HPDE6-E6E7 (cell line): ENCODE results near the gene AGXT.
"Not testable (repeated sequence)": the region's sequence is repeated elsewhere in the genome, so short reads cannot be mapped to it uniquely, and the experiment has no call there.

Experiments used
- DNase-seq: peaks from one replicate; pipeline ENCODE4 v3.0.0; 2011; ENCODE audit warnings: missing footprints; ENCODE audit errors: extremely low spot score

AGXT gene

DNA sequence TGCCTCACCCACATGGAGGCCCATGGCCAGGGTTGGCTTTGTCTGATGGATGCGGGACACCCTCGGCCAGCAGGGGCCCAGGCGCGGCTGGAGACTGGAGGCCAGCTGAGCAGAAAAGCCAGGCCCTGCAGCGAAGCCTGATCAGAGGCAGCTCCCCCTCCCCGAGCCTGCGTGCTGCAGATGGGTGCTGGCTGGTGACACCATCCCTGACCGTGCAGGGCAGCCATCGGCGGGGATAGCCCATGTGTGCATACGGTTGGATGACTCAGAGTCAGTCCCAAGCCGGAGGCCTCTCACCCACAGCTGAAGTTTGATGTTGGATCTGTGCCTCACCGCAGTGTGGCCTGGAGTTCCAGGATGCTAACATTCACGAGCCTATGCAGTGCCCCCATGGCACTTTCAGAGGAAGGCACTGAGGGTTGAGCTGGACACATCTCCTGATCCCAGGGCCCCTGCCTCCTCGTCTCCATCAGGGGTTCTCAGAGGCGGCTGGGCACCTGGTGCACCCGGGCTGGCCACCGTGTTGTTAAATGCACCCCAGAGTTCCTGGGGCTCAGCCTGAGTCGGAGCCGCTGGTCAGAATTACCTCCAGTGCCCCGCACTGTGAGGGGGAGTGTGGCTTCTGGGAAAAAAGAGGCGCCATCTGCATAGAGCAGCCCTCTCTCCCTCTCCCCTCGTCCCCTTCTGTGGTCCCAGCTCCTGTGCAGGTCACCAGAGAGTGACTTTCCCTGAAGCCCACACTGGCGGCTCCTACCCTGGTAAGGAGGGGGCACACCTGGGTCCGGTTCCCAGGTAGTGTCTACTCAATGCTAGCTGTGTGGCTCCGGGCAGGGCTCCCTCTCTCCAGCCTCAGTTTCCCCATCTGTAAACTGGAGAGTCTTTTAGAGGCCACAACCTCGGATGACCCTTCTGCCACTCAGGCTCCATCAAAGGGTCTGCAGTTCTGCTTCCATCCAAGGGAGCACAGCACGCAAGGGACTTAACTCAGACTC lies 29.2 kb upstream of the AGXT start:
- DNase-seq: no peak

DNA sequence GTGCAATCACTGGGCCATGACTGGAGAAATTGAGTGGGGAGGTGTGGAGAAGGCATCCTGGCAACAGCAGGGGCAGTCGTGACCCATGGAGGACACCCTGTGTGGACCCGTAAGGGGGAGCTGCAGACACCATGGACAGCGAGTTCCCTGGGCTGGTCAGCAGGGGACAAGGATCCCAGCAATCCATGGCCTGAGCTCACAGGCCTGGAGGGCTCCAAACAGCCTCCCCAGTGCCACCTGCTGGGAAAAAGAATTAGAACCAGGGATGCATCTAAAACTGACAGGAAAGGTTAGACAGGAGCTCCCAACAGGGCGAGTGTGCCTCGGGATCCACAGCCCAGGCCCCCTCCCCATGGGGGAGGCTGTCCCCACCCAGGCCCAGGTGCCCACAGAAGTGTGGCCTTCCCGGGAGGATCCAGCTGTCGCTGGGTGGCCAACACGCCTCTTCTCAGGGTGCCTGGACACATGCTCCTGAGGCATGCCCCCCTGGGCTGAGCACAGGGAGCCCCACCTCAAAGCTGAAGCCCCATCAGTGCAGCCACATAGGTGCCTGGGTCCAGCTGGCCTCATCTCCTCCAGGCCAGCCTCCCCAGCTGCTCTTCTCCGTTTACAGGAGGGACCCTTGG lies 28.1 kb upstream of the AGXT start:
- peak; percentile 59 for DNase-seq

DNA sequence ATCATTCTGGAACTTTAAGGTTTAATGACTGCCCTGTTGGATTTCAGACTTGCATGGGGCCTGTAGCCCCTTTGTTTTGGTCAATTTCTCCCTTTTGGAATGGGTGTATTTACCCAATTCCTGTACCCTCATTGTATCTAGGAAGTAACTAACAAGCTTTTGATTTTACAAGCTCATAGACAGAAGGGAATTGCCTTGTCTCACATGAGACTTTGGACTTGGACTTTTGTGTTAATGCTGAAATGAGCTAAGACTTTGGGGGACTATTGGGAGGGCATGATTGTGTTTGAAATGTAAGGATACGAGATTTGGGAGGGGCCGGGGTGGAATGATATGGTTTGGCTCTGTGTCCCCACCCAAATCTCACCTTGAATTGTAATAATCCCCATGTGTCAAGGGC lies 22.3 kb upstream of the AGXT start:
- DNase-seq: not testable (repeated sequence)

DNA sequence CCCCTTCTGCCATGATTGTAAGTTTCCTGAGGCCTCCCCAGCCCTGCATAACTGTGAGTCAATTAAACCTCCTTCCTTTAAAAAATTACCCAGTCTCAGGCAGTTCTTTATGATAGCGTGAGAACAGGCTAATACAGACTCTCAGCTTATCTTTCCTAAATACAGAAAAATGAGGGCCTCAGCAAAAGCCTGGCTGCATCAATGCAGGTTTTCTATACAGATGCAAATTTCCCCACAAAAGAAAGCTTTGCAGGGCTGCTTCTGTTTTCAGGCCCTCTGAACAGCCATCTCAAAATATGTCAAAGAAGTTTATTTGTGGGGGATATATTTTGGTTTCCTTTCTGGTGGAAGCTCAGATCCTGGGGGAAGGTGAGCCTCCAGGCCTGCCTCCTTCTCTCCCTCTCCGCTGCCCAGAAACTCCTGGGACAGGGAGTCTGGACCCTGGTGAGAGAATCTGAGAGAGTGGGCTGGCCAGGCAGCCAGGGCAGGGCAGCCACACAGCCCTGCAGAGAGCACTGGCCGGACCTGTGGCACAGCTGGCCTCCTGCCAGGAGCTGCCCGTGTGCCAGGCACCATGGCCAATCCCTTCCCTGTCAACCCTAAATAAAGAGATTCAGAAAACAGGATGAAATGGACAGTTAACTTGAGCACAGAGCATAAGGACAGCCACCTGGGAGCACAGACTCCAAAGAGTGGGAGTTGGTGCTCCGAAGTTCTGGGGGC lies 21.6 kb upstream of the AGXT start:
- DNase-seq: no peak

DNA sequence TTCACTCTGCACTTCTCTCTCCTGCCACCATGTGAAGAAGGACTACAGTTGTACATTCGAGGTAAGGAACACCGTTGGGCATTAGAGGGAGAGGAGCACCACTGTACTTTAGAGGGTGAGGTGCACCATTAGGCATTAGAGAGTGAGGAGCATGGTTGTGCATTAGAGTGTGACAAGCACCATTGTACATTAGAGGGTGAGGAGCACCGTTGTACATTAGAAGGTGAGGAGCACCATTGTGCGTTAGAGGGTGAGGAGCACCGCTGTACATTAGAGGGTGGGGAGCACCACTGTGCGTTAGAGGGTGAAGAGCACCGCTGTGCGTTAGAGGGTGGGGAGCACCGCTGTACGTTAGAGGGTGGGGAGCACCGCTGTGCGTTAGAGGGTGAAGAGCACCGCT lies 20.8 kb upstream of the AGXT start:
- DNase-seq: no peak

DNA sequence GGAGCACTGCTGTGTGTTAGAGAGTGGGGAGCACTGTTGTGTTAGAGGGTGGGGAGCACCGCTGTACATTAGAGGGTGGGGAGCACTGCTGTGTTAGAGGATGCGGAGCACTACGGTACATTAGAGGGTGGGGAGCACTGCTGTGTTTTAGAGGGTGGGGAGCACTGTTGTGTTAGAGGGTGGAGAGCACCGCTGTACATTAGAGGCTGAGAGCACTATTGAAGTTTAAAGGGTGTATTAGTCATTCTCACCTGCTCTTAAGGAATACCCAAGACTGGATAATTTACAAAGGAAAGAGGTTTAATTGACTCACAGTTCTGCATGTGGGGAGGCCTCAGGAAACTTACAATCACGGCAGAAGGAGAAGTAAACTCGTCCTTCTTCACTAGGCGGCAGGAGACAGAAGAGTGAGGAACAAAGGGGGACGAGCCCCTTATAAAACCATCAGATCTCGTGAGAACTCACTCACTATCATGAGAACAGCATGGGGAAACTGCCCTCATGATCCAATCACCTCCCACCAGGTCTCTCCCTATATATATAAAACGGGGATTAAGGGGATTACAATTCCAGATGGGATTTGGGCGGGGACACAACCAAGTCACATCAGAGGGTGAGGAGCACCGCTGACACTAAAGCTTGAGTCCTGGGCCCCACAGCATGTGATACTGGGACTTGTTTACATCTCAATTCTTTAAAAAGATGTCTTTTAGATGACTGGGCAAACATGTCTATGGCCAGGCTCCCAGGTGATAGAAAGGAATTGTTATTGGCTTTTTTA lies 19.5 kb upstream of the AGXT start:
- no peak for DNase-seq

DNA sequence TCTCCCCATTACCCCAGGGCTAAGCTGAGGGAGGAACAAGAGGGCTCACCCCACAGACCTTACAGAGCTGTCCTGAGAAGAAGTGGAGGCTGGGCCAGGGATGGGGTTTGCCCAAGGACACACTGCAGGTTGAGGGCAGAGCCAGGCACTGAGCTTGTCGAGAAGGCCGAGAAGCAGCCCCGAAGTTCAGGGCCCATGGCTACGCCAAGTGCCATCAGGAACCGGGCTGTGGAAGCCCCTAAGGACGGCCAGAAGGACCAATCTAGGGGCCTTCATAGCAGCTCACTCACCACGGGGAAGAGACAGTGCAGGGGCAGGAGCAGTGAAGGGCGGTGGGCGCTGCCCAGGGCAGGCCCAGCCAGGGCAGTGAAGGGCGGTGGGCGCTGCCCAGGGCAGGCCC lies 18.6 kb upstream of the AGXT start:
- DNase-seq: no peak

DNA sequence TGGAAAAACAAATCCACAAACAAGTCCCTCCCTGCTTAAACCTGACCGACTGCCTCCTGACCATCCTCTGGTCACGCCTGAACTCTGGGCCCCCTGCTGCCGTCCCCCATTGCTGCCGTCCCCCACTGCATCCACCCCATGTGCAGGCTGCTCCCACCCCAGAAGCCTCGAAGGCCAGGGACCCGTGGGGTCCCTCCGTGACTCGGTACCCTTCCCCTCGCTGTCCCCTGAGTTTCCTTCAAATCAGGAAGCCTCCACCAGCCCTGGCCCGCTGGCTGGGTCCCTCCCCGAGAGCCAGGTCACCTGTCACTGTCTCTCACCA lies 17.9 kb upstream of the AGXT start:
- no peak for DNase-seq

DNA sequence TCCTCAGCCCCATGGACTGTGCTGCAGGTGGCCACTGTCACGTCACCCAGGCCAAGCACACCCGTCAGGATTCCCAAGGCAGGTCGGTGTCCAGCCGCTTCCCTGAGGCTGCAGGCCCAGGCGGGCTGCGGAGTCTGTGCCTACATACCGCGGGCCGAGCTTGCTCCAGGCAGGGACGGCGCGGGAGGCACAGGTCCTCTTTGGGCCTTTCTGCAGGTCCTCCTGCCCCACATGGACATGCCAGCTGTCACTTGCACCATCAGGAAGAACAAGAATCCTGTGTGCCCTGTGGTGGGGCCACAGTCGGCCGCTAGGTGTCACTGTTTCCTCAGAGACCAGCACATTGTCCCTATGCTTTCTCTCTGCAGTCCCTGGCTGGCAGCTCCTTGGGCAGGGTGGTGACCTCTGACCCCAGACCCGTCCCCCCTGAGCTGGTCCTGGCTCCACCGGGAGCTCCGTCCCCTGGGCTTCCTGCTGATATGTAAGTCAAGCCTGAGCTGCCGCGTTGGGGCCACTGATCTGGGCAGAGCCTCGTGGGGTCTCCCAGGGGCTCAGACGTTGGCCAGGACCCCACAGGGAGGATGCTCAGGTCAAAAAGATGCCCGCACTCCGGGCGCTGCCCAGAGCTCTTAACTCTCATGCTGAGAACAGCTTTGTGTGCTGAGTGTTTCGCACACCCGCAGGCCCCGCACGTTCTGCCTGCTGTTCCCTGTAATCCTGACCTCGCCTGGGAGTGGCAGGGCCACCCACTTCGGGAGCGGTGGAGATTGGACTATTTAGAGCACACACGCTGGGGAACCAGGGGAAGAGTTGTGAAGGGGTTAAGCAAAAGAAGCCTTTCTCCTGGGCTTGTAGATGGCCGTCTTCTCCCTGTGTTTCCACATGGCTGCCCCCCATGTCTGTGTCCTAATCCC lies 17.3 kb upstream of the AGXT start:
- DNase-seq: peak; percentile 89

DNA sequence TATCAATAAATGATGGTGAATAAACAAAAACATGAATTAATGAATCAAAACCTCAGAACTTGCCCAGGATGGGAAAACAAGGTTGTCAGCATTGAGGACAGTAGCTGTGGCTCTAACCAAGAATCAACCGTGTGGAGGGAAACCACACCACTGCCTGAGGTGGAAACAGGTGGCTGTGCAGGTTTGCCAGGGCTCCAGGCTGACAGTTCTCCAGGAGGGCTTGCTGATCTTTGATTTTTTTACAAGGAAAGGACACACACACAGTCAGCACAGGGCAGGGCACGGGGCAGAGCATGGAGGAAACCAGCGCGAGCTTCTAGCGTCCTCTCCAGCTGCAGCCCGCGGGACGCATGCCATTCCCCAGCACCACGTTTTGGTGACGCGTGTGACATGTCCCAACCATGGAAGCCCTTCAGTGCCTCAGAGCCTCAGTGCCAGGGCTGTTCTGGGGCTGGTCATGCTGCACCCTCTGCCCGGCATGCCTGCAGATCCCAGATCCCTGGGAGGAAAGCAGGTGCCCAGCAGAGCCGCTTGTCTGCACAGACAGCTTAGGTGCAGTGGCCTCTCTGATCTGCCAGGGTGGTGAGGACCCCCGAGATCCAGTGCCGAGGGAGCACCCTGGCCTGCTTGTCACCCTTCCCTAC lies 15.8 kb upstream of the AGXT start:
- no peak for DNase-seq

DNA sequence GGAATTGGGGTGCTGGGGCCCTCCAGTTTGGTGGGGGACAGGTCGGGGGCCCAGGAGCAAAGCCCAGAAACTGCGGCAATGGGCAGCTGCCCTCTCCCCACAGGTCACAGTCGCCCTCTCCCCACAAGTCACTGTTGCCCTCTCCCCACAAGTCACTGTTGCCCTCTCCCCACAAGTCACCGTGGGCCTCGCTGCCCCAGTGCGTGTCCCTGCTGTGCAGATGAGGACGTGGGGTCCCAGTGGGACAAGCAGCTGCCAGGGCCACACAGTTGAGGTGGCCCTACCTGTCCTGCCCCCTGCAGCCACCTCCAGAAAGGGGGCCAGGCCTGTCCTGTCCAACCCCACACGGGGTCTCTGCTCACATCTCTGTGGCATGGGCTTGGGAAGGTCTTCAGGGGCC lies 13.0 kb upstream of the AGXT start:
- no peak for DNase-seq

DNA sequence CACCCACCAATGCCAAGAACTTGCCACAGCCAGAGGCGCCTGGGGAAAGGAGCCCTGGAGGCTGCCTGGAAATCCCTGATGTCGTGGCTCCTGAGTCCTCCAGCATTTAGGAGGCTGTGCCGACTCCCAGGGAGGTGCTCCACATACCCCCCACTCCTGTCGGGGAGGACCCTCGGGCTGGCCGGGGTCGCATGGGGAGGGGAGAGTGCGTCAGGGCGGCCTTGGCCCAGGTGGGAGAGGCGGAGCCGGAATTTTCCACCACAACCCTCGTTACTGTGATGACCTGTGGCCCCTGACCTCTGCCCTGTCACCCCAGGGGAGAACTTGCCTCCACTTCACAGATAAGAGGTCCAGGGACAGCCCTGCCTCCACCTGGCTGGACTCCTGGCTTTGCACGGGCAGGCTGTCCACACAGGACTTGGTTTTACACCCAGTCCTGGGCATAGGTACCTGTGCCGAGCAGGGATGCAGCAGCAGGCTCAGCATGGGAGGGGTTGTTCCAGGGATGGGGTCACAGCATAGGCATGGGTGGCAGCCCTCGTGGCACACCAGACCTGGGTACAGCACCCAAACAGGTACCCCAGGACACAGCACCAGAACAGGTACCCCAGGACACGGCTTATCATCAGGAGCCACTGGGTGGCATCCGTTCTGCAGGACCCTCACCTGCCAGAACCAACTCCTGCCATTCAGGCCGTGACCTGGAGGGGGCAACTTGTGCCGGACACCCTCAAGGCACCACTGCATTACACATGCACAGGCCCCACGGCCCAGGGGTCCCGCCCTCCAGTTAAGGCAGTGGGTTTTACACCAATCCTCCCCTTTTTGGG lies 12.3 kb upstream of the AGXT start:
- peak; percentile 17 for DNase-seq

DNA sequence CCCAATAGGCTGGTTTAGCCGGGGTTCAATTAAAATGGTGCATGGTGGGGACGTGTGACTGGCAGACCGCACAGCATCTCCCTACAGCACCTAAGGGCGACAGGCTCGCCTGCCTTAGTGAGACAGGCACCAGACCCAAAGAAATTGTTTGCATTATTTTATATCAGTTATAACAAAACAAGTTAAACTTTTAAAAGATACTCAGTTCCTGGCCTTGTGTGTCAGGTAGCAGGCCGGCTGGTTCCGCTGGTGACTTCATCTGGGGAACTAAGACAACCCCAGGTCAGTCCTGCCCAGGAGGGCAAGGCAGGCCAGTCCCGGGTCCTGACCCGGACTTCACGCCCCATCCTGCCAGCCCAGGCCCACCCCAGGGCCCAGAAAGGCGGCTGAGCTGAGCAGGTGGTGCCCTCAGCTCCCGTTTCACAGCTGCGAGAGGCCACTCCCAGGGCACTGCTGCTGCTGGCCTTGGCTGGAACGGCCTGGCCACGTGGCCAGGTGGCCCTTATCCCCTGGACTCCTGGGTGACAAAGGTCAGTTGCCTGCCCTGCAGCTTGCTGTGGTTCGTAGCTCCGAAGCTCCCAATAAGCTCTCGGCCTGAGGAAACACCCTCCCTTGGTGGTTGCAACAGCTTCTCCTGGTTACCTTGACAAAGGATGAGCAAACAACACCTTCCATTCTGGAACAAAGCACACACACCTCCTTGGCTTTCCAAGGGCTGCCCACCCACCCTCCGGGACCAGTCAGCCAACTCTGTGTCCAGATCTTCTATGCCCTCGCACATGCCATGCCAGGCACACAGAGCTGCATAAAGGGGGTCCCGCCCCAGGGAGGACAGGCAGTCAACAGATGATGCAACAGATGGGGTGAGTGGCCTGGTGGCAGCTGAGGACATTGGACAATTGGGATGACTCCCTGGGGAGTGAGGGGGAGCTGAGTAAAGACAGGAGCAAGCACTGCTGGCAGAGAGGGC lies 11.3 kb upstream of the AGXT start:
- no peak for DNase-seq

DNA sequence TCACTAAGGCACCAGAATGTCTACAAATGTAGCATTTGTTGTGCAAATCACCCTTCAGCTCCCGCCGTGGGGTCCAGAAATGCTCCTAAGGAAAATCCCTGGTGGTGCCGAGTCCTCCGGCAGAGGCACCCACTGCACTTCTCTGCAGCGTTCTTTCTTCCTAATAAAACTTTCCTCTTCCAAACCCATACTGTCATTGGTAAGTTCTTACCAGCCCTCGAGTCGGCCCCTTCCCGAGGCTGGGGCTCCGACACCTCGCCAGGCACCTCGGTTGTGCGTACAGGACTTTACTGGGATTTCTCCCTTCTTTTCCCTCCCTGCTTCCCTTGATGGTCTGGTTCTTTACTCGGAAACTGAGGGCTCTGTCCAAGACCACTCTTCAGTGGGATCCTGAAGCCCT lies 10.3 kb upstream of the AGXT start:
- DNase-seq: no peak

DNA sequence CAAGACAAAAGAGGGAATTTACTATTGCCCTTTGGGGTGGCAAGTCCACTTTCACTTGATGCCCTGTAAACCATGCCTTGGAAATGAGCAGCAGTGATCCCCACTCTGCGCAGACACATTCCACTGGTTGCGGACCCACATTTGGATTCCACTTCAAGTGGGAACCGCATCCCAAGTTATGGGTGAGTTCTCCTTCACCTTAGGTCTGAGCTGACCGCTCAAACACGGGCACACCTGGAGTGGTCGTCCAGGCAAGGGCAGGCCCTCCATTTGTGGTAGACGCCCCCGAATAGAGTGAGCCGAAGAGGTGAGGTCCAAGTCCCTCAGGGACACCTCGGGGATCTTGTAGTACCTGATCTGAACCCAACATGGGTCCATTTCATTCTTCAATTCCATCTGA lies 9.8 kb upstream of the AGXT start:
- no peak for DNase-seq

DNA sequence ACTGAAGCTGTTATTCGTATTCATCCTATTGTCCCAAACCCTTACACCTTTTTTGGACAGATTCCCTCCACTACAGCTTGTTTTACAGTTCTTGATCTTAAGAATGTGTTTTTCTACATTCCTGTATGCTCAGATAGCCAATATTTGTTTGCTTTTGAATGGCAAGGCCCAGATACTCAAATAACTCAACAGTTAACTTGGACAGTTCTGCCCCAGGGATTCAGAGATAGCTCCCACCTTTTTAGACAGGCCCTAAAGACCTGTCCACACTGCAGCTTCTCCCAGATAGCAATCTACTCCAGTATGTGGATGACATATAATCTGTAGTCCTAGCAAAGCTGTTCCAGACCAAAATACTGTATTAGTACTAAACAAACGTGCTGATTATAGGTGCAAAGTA lies 7.1 kb upstream of the AGXT start:
- DNase-seq: no peak

DNA sequence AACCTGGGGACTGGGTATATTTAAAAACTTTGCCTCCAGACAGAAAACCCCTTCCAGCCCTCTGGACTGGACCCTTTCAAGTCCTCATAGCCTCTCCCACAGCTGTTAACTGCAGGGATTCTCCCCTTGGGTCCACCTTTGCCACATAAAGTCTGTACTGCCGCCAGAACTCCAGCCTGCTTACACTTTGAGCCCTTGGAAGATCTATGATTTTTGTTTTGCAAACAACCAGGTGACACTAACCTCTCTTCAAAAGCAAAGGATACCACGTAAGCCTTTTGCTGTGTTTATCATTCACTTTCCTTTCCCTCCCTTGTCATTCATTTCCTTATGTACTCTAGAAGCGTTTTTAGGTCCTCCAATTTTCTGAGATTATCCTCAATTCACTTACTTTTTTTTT lies 4.1 kb upstream of the AGXT start:
- DNase-seq: no peak

DNA sequence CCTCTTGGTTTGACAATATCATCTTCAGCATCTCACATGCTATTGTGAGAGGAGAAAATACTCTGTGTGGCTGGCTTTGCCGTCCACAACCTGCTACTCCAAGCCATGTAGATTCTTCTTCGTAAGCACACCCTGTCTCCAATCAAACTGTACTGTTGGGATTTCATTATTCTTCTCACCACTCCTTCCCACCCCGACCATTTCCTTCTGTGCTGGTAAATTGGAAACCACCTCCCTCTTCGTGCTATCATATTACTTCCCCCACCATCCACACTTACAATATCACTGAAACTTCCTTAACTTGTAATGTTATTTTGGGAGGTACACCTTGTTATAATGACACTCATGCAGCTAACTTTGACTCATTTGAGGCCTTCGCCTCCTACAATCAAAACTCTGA lies 3.2 kb upstream of the AGXT start:
- DNase-seq: no peak
